ENCODE data around the gene MCM5.

Gene MCM5

GRCh38 chr22:35367331-35367886 lies 32.5 kb upstream of the MCM5 start:
- H3K4me3 ChIP-seq (ENCODE audit: low read depth, low read length, poor library complexity, severe bottlenecking): peak overlapping the region; percentile 30
- peaks cover 5% of the 10 kb centered on the region; the same call in 1 of the 2 replicates for H3F3A ChIP-seq (ENCODE audit: insufficient read depth, low read length)
- H3K4me1 ChIP-seq (ENCODE audit: insufficient read depth, low read length, severe bottlenecking): peaks cover 67% of the 10 kb centered on the region
- no peak overlapping the region for H2AFZ ChIP-seq (ENCODE audit: low read length)
- TF ChIP-seq CTCF (IDR thresholded peaks at IDR 0.05; ENCODE audit: low read length) (peak; percentile 47), EZH2 (IDR thresholded peaks at IDR 0.05; ENCODE audit: borderline replicate concordance, low read length) (no peak)
- H3K9ac ChIP-seq (ENCODE audit: low read length): peak overlapping the region; percentile 16; the same call in 1 of the 2 replicates
- H3K27ac ChIP-seq (ENCODE audit: low read depth, low read length, poor library complexity, severe bottlenecking): peak overlapping the region; percentile 94
- no peaks in the 10 kb centered on the region for H3K36me3 ChIP-seq (ENCODE audit: insufficient read depth, low read length)
- no peaks in the 10 kb centered on the region for H3K27me3 ChIP-seq (ENCODE audit: insufficient read depth, low read length)
- H3K79me2 ChIP-seq (ENCODE audit: insufficient read depth, low read length): no peaks in the 10 kb centered on the region
- H4K20me1 ChIP-seq (ENCODE audit: insufficient read depth, low read length): no peaks in the 10 kb centered on the region
- H3K9me2 ChIP-seq (ENCODE audit: low read depth, low read length): no peaks in the 10 kb centered on the region
- peak overlapping the region; percentile 56 for H3K4me2 ChIP-seq (ENCODE audit: low read length)
- H3K9me3 ChIP-seq (ENCODE audit: low read length): no peaks in the 10 kb centered on the region

GRCh38 chr22:35368386-35368785 lies 31.6 kb upstream of the MCM5 start:
- no peak overlapping the region for H2AFZ ChIP-seq (ENCODE audit: low read length)

GRCh38 chr22:35369996-35370395 lies 29.9 kb upstream of the MCM5 start:
- H3K9me2 ChIP-seq (ENCODE audit: low read depth, low read length): no peaks in the 10 kb centered on the region
- peaks cover 5% of the 10 kb centered on the region; the same call in 1 of the 2 replicates for H3F3A ChIP-seq (ENCODE audit: insufficient read depth, low read length)
- H3K79me2 ChIP-seq (ENCODE audit: insufficient read depth, low read length): no peaks in the 10 kb centered on the region
- H2AFZ ChIP-seq (ENCODE audit: low read length): no peak overlapping the region
- H3K27me3 ChIP-seq (ENCODE audit: insufficient read depth, low read length): no peaks in the 10 kb centered on the region
- no peaks in the 10 kb centered on the region for H4K20me1 ChIP-seq (ENCODE audit: insufficient read depth, low read length)
- TF ChIP-seq EZH2 (IDR thresholded peaks at IDR 0.05; ENCODE audit: borderline replicate concordance, low read length) (no peak), CTCF (IDR thresholded peaks at IDR 0.05; ENCODE audit: low read length) (no peak)
- H3K27ac ChIP-seq (ENCODE audit: low read depth, low read length, poor library complexity, severe bottlenecking): peak overlapping the region; percentile 94
- peaks cover 48% of the 10 kb centered on the region for H3K4me1 ChIP-seq (ENCODE audit: insufficient read depth, low read length, severe bottlenecking)
- H3K4me2 ChIP-seq (ENCODE audit: low read length): no peak overlapping the region
- no peaks in the 10 kb centered on the region for H3K36me3 ChIP-seq (ENCODE audit: insufficient read depth, low read length)
- no peak overlapping the region for H3K9ac ChIP-seq (ENCODE audit: low read length)
- H3K4me3 ChIP-seq (ENCODE audit: low read depth, low read length, poor library complexity, severe bottlenecking): no peak overlapping the region
- H3K9me3 ChIP-seq (ENCODE audit: low read length): no peaks in the 10 kb centered on the region

More at GRCh38 chr22:35368386-35368785, 31.6 kb upstream of the MCM5 start:
- Histone ChIP-seq H3K79me2 (ENCODE audit: insufficient read depth, low read length) (no peaks in the 10 kb centered on the region), H4K20me1 (ENCODE audit: insufficient read depth, low read length) (no peaks in the 10 kb centered on the region), H3K27me3 (ENCODE audit: insufficient read depth, low read length) (no peaks in the 10 kb centered on the region), H3K4me3 (ENCODE audit: low read depth, low read length, poor library complexity, severe bottlenecking) (no peak overlapping the region), H3K4me1 (ENCODE audit: insufficient read depth, low read length, severe bottlenecking) (peaks cover 58% of the 10 kb centered on the region), H3F3A (ENCODE audit: insufficient read depth, low read length) (peaks cover 5% of the 10 kb centered on the region; the same call in 1 of the 2 replicates), H3K4me2 (ENCODE audit: low read length) (no peak overlapping the region), H3K9me2 (ENCODE audit: low read depth, low read length) (no peaks in the 10 kb centered on the region), H3K9ac (ENCODE audit: low read length) (no peak overlapping the region), H3K9me3 (ENCODE audit: low read length) (no peaks in the 10 kb centered on the region), H3K27ac (ENCODE audit: low read depth, low read length, poor library complexity, severe bottlenecking) (peak overlapping the region; percentile 94), H3K36me3 (ENCODE audit: insufficient read depth, low read length) (no peaks in the 10 kb centered on the region)
- TF ChIP-seq CTCF (IDR thresholded peaks at IDR 0.05; ENCODE audit: low read length) (no peak), EZH2 (IDR thresholded peaks at IDR 0.05; ENCODE audit: borderline replicate concordance, low read length) (no peak)
